Measurements from ENCODE around the gene ANO2. TPM values are rescaled to one million over a fixed set of nuclear protein-coding genes. Genes with fewer than 3 reads are reported as not detected.

ANO2 gene
- total RNA-seq, 1 donor from 2014 or later = 20.1 TPM

DNA sequence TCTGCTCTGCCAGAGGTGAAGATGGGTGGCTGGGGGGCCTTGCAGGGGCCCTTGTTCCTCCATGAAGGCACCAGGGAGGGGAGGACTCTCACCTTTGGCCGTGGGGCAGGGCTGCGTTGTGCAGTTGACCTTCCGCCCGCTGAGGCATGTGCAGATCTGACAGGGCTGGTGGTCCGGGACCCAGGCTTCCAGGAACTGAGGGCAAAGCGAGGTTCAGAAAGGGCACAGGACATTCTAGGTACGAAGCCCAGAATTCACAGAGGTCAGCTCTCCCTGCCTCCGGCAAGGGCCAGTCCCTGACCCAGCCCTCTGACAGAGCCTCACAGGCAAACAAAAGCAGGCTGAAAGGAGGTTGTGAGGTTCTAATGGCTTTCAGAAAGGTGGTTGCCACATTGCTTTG is 40.4 kb upstream of the ANO2 start:
- H3K4me3 ChIP-seq = no peak overlapping the region
- TF ChIP-seq CTCF (IDR thresholded peaks at IDR 0.05) = no peak
- no peaks in the 10 kb centered on the region for H3K4me1 ChIP-seq
- H3K36me3 ChIP-seq = no peaks in the 10 kb centered on the region
- no peak overlapping the region for H3K27ac ChIP-seq
- no peaks in the 10 kb centered on the region for H3K9me3 ChIP-seq
- H3K27me3 ChIP-seq = no peaks in the 10 kb centered on the region
- no peak for DNase-seq (ENCODE audit: low spot score in 2 of 2)
- intact Hi-C loops (cut with DNase I) = no loop called here

DNA sequence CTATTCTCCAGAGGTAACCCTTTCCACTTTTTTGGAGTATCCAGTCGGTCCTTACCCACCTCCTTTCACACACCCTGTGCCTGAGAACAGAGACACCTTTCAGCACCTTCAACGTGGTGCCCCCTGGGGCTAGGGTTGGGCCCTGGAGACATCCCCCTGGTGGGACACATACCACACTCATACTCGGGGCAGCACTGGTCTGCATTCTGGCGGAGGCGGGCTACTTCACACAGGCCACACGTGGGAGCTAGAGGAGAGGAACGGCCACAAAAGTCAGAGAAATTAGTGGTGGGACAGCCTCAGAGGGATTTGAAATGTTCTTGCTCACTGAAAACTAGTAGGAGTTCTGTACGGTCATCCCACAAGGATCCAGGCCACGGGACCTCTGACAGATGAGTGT is 39.8 kb upstream of the ANO2 start:
- no peak overlapping the region for H3K27ac ChIP-seq
- DNase-seq (ENCODE audit: low spot score in 2 of 2) = no peak
- H3K4me3 ChIP-seq = no peak overlapping the region
- intact Hi-C loops (cut with DNase I) = no loop called here
- no peaks in the 10 kb centered on the region for H3K36me3 ChIP-seq
- H3K27me3 ChIP-seq = no peaks in the 10 kb centered on the region
- H3K4me1 ChIP-seq = no peaks in the 10 kb centered on the region
- H3K9me3 ChIP-seq = no peaks in the 10 kb centered on the region
- TF ChIP-seq CTCF (IDR thresholded peaks at IDR 0.05) = no peak

DNA sequence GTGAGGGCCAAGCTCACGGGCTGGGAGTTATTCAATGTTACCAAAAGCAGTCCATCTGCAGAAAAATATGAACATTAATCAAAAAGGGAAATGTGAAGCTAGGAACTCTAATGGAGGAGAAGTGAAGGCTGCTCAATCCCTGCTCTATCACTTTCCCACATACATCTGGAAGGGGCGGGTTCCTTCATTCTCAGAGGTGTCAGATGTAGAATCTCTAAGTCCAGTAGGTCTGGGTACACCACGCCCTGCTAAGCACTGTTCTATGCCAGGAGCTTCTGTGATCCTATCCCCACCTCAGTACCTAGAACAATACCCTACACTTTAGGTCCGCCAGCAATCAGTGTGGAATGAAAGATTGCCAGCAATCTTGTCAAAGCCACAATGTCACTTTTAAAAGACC is 37.0 kb upstream of the ANO2 start:
- no peaks in the 10 kb centered on the region for H3K27me3 ChIP-seq
- TF ChIP-seq CTCF (IDR thresholded peaks at IDR 0.05) = no peak
- DNase-seq (ENCODE audit: low spot score in 2 of 2) = no peak
- intact Hi-C loops (cut with DNase I) = no loop called here
- no peaks in the 10 kb centered on the region for H3K9me3 ChIP-seq
- H3K36me3 ChIP-seq = no peaks in the 10 kb centered on the region
- H3K4me1 ChIP-seq = no peaks in the 10 kb centered on the region
- H3K27ac ChIP-seq = no peak overlapping the region
- no peak overlapping the region for H3K4me3 ChIP-seq

DNA sequence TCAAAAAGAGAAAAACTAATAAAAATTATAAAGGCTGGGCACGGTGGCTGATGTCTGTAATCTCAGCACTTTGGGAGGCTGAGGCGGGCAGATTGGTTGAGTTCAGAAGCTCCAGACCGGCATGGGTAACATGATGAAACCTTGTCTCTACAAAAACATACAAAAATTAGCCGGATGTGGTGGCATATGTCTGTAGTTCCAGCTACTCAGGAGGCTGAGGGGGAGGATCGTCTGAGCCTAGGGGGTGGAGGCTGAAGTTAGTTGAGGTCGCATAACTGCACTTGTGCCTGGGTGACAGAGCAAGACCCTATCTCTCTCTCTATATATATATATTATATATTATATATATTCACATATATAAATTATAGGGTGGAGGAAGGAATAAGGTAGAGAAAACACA is 32.5 kb upstream of the ANO2 start:
- Histone ChIP-seq H3K9me3 (no peaks in the 10 kb centered on the region), H3K4me3 (no peak overlapping the region), H3K27ac (no peak overlapping the region), H3K36me3 (no peaks in the 10 kb centered on the region), H3K27me3 (no peaks in the 10 kb centered on the region), H3K4me1 (no peaks in the 10 kb centered on the region)
- DNase-seq (ENCODE audit: low spot score in 2 of 2) = no peak
- intact Hi-C loops (cut with DNase I) = no loop called here
- TF ChIP-seq CTCF (IDR thresholded peaks at IDR 0.05) = no peak

- no peak for DNase-seq (ENCODE audit: low spot score in 2 of 2)
- H3K4me3 ChIP-seq = no peak overlapping the region
Observed at GRCh38 chr12:5976711-5977110, 31.7 kb upstream of the ANO2 start.

More at GRCh38 chr12:5976711-5977110, 31.7 kb upstream of the ANO2 start:
- intact Hi-C loops (cut with DNase I) = no loop called here
- Histone ChIP-seq H3K4me1 (no peaks in the 10 kb centered on the region), H3K9me3 (no peaks in the 10 kb centered on the region), H3K36me3 (no peaks in the 10 kb centered on the region), H3K27me3 (no peaks in the 10 kb centered on the region), H3K27ac (no peak overlapping the region)
- TF ChIP-seq CTCF (IDR thresholded peaks at IDR 0.05) = no peak

Measured in ascending aorta (tissue), 2 donors.